Keratinocyte (primary cell): ENCODE measurements around the gene SCN1B.

Experiments used
- CTCF ChIP-seq, 3 experiments: IDR thresholded peaks in 1 of 3; conservative IDR thresholded peaks in 1 of 3; optimal IDR thresholded peaks in 1 of 3; 2 replicates in 2 of 3; 3 replicates in 1 of 3; pipeline versions ENCODE3 to v1.5.1; 2011; ENCODE audit warnings: low read length in 3 of 3, mild to moderate bottlenecking in 3 of 3, moderate library complexity in 2 of 3, control low read depth in 1 of 3, inconsistent platforms in 1 of 3; ENCODE audit not compliant: insufficient read depth in 2 of 3; ENCODE audit errors: extremely low read depth in 1 of 3
- EZH2 ChIP-seq: IDR thresholded peaks from one replicate; pipeline ENCODE4 v1.6.1; 2012; ENCODE audit warnings: inconsistent platforms, mild to moderate bottlenecking, low read length, moderate library complexity

GRCh38 chr19:35033067-35034004, 3.1 kb downstream of the SCN1B start:
- TF ChIP-seq CTCF (optimal IDR thresholded peaks at IDR 0.05 in 1 of 3, IDR thresholded peaks at IDR 0.05 in 1 of 3, conservative IDR thresholded peaks at IDR 0.05 in 1 of 3; ENCODE audit: extremely low read depth in 1 of 3, insufficient read depth in 2 of 3, low read length in 3 of 3): no peak
- no peak for TF ChIP-seq EZH2
